ENCODE results near the gene AKR1B15. TPM values are rescaled to one million over a fixed set of nuclear protein-coding genes. Genes with fewer than 3 reads are reported as not detected.

Gene AKR1B15
- total and polyA plus RNA-seq, 2 donors (not counting 3 experiments of a cell fraction or from before 2014, with no cell fraction given): not detected

DNA sequence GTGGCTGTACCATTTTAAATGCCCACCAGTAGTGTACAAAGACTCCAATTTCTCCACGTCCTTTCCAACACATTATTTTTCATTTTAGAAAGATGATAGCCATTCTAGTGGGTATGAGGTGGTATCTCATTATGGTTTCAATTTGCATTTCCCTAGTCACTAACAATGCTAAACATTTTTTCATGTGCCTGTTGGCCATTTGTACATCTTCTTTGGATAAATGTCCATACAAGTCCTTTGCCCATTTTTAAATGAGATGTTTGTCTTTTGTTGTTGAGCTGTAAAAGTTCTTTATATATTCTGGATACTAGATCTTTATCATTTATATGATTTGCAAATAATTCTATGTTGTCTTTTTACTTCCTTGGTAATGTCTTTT, 78.9 kb downstream of the AKR1B15 start:
- dilution Hi-C loops (cut with MboI; ENCODE audit: extremely low pct_ligation_motif_present, low sequenced_read_pairs): no loop called here
- H3K27ac ChIP-seq (ENCODE audit: insufficient read depth, low read depth, low read length): no peak overlapping the region
- no peak overlapping the region for H2AFZ ChIP-seq (ENCODE audit: low read depth, low read length)
- H3K36me3 ChIP-seq (ENCODE audit: control insufficient read depth in 2 of 2, extremely low read depth in 1 of 2, insufficient read depth in 2 of 2, low read length in 2 of 2): no peaks in the 10 kb centered on the region
- BruUV-seq (replicated peaks): no TSS peak
- FAIRE-seq (no peak), DNase-seq (ENCODE audit: low read depth, low spot score) (no peak)
- H3K4me2 ChIP-seq (ENCODE audit: insufficient read depth, low read length): no peak overlapping the region
- H3K9me3 ChIP-seq (replicated peaks; ENCODE audit: control insufficient read depth, insufficient read depth, low read length): no peaks in the 10 kb centered on the region
- H3K79me2 ChIP-seq (ENCODE audit: control insufficient read depth, insufficient read depth, low read length): no peaks in the 10 kb centered on the region
- H3K4me3 ChIP-seq (replicated peaks in 1 of 3; ENCODE audit: insufficient read depth in 1 of 3, low read depth in 1 of 3, low read length in 3 of 3): no peak overlapping the region
- H3K4me1 ChIP-seq (ENCODE audit: control insufficient read depth, extremely low read depth, insufficient read depth, low read length): peaks cover 22% of the 10 kb centered on the region
- CTCF ChIA-PET: interaction anchor here (1.0 kb wide), 1 partner anchor 9 kb away, joined by 3 read pairs; no protein-coding TSS in a partner anchor
- H4K20me1 ChIP-seq (replicated peaks; ENCODE audit: control insufficient read depth, extremely low read depth, insufficient read depth, low read length): no peaks in the 10 kb centered on the region
- POLR2A ChIA-PET: no interaction called here
- intact Hi-C loops (cut with micrococcal nuclease): no loop called here
- H3K9ac ChIP-seq (replicated peaks; ENCODE audit: extremely low read depth, insufficient read depth, low read length): no peak overlapping the region
- no peaks in the 10 kb centered on the region for H3K27me3 ChIP-seq (ENCODE audit: control insufficient read depth in 2 of 2, insufficient read depth in 2 of 2, low read length in 2 of 2)
- H3K9me1 ChIP-seq (replicated peaks; ENCODE audit: control insufficient read depth, extremely low read depth, insufficient read depth, low read length): no peaks in the 10 kb centered on the region
- TF ChIP-seq FOS (IDR thresholded peaks at IDR 0.05; ENCODE audit: borderline replicate concordance, insufficient read depth, low read length) (no peak), POLR2AphosphoS5 (IDR thresholded peaks at IDR 0.05; ENCODE audit: insufficient read depth, low read depth, low read length) (no peak), MYC (IDR thresholded peaks at IDR 0.05; ENCODE audit: low read depth, low read length) (no peak), JUN (IDR thresholded peaks at IDR 0.05; ENCODE audit: borderline replicate concordance, insufficient read depth, insufficient read length, low read depth) (no peak), EZH2 (IDR thresholded peaks at IDR 0.05; ENCODE audit: borderline replicate concordance, low read depth, low read length, severe bottlenecking) (no peak)

GRCh38 chr7:134629445-134629844, 80.5 kb downstream of the AKR1B15 start:
- Histone ChIP-seq H2AFZ (ENCODE audit: low read depth, low read length) (peak overlapping the region; percentile 4), H3K79me2 (ENCODE audit: control insufficient read depth, insufficient read depth, low read length) (no peaks in the 10 kb centered on the region), H3K4me2 (ENCODE audit: insufficient read depth, low read length) (no peak overlapping the region), H3K4me3 (replicated peaks in 1 of 3; ENCODE audit: insufficient read depth in 1 of 3, low read depth in 1 of 3, low read length in 3 of 3) (no peak overlapping the region), H3K9me1 (replicated peaks; ENCODE audit: control insufficient read depth, extremely low read depth, insufficient read depth, low read length) (no peaks in the 10 kb centered on the region), H4K20me1 (replicated peaks; ENCODE audit: control insufficient read depth, extremely low read depth, insufficient read depth, low read length) (no peaks in the 10 kb centered on the region), H3K27ac (ENCODE audit: insufficient read depth, low read depth, low read length) (peak overlapping the region; percentile 95), H3K4me1 (ENCODE audit: control insufficient read depth, extremely low read depth, insufficient read depth, low read length) (peaks cover 26% of the 10 kb centered on the region), H3K36me3 (ENCODE audit: control insufficient read depth in 2 of 2, extremely low read depth in 1 of 2, insufficient read depth in 2 of 2, low read length in 2 of 2) (no peaks in the 10 kb centered on the region), H3K9ac (replicated peaks; ENCODE audit: extremely low read depth, insufficient read depth, low read length) (no peak overlapping the region), H3K27me3 (ENCODE audit: control insufficient read depth in 2 of 2, insufficient read depth in 2 of 2, low read length in 2 of 2) (no peaks in the 10 kb centered on the region), H3K9me3 (replicated peaks; ENCODE audit: control insufficient read depth, insufficient read depth, low read length) (no peaks in the 10 kb centered on the region)
- DNase-seq (ENCODE audit: low read depth, low spot score) (no peak), FAIRE-seq (no peak)
- dilution Hi-C loops (cut with MboI; ENCODE audit: extremely low pct_ligation_motif_present, low sequenced_read_pairs): no loop called here
- CTCF ChIA-PET: interaction anchor here (1.6 to 5.9 kb wide), 3 partner anchors 17 to 73 kb away, joined by 4 to 53 read pairs (median 5); no protein-coding TSS in a partner anchor
- POLR2A ChIA-PET: no interaction called here
- no peak for TF ChIP-seq CTCF (IDR thresholded peaks at IDR 0.05; ENCODE audit: extremely low read depth in 1 of 2, insufficient read depth in 1 of 2, low read depth in 1 of 2, low read length in 2 of 2)
- no peak for TF ChIP-seq POLR2AphosphoS5 (IDR thresholded peaks at IDR 0.05; ENCODE audit: insufficient read depth, low read depth, low read length)
- no peak for TF ChIP-seq EZH2 (IDR thresholded peaks at IDR 0.05; ENCODE audit: borderline replicate concordance, low read depth, low read length, severe bottlenecking)
- no peak for TF ChIP-seq GATA2 (IDR thresholded peaks at IDR 0.05; ENCODE audit: insufficient read depth, insufficient read length, low read depth, low read length)
- no peak for TF ChIP-seq MAX (IDR thresholded peaks at IDR 0.05; ENCODE audit: insufficient read depth, insufficient read length)
- TF ChIP-seq JUN (IDR thresholded peaks at IDR 0.05; ENCODE audit: borderline replicate concordance, insufficient read depth, insufficient read length, low read depth): no peak
- no peak for TF ChIP-seq MYC (IDR thresholded peaks at IDR 0.05; ENCODE audit: low read depth, low read length)
- no peak for TF ChIP-seq POLR2A (IDR thresholded peaks at IDR 0.05; ENCODE audit: low read depth, low read length)
- no peak for TF ChIP-seq FOS (IDR thresholded peaks at IDR 0.05; ENCODE audit: borderline replicate concordance, insufficient read depth, low read length)
- intact Hi-C loops (cut with micrococcal nuclease): no loop called here
- BruUV-seq (replicated peaks): no TSS peak
